ENCODE measurements around the gene HRCT1.
"Not testable (repeated sequence)": the region's sequence is repeated elsewhere in the genome, so short reads cannot be mapped to it uniquely, and the experiment has no call there.

HRCT1 gene

DNA sequence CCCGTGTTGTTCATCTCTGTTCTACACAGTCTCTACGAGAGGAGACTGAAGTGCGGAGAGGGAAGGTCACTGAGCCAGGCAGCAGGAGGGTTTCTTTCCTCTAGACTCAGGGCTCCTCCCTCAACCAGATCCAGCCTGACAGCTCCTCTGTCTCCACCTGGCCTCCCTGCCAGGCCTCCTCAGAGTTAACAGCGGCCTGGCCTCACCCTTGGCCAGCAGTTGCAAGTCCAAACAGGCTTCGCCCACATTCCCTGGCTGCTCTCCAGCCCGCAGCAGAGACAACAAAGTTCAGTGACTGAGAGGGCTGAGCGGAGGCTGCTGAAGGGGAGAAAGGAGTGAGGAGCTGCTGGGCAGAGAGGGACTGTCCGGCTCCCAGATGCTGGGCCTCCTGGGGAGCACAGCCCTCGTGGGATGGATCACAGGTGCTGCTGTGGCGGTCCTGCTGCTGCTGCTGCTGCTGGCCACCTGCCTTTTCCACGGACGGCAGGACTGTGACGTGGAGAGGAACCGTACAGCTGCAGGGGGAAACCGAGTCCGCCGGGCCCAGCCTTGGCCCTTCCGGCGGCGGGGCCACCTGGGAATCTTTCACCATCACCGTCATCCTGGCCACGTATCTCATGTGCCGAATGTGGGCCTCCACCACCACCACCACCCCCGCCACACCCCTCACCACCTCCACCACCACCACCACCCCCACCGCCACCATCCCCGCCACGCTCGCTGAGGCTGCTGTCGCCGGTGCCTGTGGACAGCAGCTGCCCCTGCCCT lies at the start of gene HRCT1:
Gene HRCT1 (plus strand): TSS at position 291 of the 768 bp plus-strand sequence. CDS start 86 bp downstream, at position 377.
- DNase-seq (ENCODE audit: low spot score) = no peak

DNA sequence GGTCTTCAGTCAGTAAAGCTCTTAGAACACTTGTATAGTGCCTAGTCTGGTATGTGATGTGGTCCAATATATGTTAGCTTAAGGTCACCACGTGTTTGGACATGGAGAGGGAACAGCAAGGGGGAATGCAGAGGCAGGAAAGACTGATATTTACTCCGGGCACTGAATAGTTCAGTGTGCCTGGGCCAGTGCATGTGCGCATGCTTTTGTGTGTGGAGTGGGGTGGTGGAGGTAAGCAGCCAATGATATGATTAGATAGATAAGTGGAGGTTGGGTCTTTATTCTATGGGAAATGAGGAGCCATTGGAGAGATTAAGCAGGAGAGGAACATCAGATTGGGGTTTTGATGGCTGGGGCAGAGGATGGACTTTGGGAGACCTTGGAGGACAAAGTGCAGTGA lies 49.8 kb upstream of the HRCT1 start:
- DNase-seq (ENCODE audit: low spot score) = no peak

DNA sequence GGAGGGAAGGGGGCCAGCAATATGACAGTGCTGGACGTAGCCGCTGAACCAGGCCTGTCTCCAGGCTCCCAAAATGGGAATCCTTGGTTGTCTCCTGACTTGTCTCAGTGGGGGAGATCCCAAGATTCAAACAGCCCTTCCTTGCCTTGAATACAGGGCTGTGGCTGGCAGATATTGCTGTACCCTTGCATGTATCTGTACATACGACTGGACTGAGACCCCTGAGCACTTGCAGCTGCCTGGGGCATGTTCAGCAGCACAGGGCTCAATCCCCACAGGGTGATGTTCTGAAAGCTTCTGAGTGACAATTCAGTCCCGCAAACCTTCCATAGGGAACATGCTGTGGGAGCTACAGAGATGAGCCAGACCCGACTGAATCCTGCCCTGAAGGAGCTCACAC lies 49.1 kb upstream of the HRCT1 start:
- DNase-seq (ENCODE audit: low spot score) = no peak

DNA sequence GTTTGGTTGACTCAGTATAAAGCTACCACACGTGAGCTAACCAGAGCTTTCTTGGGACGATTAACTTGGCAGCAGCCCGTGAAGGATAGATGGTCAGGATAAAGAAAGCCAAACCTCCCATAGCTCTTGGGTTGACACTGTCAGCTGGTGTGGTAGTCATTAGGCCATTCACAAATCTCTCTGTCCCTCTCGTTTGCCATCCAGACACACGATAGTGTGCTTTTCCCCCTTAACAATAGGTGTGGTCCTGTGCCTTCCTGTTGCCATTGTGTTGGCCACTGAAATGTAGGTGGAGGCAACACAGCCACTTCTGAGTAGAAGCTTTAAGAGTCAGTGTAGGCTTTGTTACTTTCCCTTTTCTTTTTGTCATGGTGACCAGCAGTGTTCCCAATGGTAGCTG lies 47.5 kb upstream of the HRCT1 start:
- DNase-seq (ENCODE audit: low spot score) = no peak

DNA sequence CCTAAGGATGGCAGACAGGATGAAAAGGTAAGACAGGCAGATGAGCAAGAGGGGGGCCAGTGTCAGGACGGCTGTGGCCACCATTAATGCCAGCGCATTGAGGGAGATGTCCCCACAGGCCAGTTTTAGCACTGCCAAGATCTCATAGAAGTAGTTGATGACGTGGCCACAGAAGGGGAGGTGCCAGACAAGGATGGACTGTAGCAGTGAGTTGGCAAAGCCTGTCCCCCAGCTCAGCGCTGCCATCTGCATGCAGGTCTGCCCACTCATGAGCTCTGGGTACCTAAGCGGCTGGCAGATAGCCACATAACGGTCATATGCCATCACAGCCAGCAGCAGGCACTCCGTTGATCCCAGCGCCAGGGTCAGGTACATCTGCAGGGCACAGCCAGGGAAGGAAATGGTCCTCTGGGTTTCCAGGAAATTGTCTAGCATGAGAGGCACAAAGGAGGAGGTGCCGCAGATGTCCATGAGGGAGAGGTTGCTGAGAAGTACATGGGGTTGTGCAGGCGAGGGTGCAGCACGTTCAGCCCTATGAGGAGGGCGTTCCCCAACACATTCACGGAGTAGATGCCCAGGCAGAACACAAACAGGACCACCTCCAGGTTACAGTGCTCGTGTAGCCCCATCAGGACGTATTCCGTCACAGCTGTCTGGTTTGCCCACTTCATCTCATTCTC lies 46.6 kb upstream of the HRCT1 start:
- DNase-seq (ENCODE audit: low spot score) = no peak

DNA sequence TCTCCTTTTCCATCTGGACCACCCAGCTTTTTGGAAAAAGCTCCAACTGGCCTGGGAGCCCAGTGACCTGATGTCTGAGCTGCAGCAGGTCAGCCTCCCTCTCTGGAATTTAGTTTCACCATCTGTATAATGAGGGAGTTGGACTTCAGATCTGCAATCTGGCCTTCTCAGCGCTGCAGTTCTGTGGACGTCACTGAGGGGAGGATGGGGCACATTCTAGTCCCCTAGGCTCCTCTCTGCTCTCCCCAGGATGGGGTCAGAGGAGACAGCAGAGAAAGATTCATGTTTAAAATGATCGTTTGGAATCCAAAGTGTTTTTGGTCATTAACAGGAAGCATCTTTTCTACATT lies 46.0 kb upstream of the HRCT1 start:
- DNase-seq (ENCODE audit: low spot score) = no peak

DNA sequence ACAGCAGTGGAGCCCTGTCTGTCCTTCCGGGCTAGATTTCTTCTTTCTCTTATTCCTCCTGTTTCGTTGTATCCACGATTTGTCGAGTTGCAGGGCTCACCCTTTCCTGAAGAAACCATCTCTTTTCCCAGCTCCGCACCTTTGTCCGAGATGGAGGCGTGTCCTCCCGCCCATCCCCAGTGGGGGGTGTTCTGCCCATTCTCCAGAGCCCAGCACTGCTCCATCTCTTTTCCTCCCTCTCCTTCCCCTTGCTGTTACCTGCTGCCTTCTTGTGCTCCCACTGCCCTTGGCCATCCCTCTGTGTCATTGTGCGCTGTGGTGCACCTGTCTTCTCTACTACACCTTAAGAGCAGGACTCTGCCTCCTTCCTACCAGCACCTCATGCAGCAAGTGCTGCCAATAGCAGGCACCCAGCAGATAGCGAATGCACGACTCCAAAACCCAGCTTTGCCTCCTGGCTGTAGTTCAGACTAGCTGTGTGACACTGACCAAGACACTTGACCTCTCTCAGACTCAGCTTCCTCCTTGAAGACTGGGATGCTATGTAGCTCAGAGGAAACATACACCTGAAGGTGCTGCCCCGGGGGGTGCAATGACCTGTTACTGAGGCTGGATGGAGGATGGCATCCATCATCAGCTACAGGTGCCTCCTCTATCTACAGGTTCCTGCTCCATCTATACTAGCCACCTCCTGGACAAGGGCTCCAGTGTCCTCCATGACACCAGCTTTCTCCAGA lies 44.7 kb upstream of the HRCT1 start:
- DNase-seq (ENCODE audit: low spot score) = no peak

DNA sequence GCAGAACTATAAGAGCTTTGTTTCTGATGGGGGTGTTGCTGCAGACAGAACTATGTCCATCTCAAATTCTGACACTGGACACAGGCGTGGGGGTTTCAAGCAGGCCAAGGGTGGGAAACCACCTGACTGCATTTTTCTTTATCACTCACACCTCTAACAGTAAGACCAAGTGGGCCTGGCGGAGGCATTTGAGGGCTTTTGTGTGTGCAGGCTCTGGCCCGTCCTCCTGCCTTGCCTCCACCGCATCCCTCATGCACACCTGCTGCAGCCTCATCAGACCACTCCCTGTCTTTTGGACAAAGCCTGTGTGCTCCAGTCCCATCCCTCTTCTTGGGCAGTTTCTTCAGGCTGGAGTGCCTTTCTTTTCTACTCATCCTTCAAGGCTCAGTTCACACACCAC lies 43.7 kb upstream of the HRCT1 start:
- DNase-seq (ENCODE audit: low spot score) = no peak

DNA sequence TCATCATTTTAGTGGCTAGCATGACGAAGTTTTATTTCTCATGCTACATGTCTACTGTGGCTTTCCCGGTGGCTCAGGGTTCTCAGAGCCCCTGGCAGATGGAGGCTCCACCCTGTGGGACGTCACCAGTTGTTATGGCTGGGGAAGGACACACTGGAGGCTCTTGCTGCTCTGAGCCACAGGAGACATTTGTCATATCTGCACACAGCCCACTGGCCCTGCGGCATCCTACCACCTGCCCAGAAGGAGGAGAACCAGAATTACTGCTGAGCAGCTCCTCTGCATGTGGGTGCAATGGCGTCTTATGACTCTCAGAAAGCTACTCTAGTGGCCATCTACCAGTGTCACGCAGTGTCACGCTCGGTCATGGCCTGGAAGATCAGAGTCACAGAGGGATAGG lies 42.4 kb upstream of the HRCT1 start:
- DNase-seq (ENCODE audit: low spot score) = no peak

DNA sequence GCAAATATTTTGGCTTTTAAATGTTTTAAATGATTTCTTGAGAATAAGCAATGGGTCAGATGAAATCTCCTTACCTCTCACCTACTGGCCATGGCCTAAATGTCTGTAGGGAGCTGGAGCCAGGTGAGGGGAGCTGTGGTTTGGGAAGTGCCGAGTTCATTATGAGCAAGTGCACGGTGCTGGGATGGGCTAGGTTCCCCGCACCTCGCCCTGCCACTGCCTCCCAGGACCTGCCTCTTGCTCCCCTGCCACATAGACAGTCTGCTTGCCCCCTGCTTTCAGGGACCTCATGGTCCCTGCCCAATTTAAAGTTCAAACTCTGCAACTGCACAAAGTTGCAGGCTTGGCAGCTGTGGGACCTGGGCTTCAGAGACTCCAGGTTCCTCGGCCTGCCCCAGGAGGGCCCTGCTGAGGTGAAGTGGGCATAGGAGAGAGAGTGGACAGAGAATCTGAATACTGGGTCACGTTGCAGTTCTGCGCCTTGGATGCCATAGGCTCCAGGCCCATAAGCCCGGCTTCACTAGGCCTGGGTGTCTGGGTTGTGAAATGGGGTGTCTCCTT lies 41.2 kb upstream of the HRCT1 start:
- DNase-seq (ENCODE audit: low spot score) = no peak

DNA sequence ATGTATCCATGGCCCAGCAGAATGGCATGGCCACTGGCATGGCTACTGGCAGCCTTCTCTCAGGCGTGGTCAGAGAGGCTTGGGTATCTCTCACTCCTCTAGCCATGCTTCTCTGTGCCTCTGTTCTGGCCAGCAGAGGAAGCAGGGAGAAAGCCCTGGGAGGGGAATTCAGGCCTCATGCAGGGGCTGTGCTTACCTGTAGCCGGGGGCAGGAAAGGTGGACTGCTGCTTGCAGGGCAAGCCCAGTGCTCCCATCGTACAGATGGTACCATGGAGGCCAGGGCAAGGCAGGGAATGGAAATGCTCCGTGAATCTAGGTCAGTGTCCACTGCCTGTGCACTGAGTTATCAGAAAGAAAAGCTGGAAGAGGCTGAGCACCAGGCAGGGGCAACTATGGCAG lies 38.5 kb upstream of the HRCT1 start:
- DNase-seq (ENCODE audit: low spot score) = no peak

DNA sequence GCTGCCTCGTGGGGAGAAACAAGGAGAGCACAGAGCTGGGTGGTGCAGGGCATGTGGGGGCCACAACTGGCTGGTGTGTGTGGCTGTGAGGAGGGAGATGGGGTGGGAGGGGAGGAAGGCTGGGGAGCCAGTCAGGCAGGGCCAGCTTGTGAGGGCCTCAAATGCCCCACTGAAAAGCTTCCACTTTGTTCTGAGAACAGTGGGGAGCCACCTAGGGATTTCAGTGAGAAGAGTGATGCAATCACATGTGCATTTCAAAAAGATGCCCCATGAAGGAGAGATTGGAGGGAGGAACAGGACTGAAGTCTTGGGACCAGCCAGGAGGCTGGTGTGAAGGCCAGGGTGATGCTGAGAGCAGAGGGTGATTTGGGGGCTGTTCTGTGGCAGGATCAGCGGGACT lies 37.1 kb upstream of the HRCT1 start:
- no peak for DNase-seq (ENCODE audit: low spot score)

DNA sequence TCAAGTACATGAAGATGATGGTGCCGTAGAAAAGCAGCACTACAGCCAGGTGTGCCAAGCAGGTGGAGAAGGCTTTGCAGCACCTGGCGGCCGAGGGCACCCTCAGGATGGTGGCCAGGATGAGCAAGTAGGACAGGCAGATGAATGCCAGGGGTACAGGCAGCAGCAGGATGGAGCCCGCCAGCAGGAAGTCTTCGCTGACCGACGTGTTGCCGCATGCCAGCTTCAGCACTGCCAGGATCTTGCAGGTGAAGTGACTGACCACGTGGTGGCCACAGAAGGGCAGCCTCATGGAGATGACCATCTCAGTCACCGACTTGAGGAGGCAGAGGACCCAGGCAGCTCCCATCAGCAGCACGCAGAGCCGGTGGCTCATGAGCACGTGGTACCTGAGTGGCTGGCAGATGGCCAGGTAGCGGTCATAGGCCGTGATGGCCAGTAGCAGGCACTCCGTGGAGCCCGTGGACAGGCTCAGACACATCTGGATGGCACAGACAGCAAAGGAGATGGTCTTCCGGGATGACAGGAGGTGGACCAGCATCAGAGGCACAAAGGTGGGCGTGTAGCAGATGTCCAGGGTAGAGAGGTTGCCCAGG lies 36.3 kb upstream of the HRCT1 start:
- DNase-seq (ENCODE audit: low spot score) = no peak

DNA sequence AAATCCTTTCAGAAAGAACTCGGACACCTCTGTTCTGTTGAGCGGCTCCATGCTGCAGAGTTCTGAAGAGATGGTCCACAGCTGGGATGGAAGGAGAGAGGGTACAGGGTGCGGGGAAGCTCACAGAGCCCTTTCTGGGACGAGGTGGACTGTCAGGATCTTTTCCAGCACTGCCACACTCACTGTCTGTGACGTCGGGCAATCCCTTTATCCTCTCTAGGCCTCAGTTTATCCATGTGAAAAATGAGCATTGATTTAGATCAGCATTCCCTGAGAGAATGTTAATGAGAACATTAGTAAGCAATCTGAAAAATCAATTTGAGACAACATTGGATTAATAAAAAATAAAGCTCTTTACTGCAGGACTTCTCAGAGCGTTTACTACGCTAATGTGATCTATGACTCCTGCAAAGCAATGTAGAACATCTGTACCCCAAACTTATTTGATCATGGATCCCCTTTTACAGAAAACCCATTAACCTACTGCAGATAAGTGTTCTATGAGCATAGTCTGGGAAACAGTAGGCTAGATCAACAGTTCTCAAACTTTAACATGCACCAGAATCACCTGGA lies 35.6 kb upstream of the HRCT1 start, which contains the start of gene OR13J1:
Gene OR13J1 (minus strand): TSS at position 51 of the 573 bp plus-strand sequence. CDS start 0 bp downstream, at position 51.
- no peak for DNase-seq (ENCODE audit: low spot score)

DNA sequence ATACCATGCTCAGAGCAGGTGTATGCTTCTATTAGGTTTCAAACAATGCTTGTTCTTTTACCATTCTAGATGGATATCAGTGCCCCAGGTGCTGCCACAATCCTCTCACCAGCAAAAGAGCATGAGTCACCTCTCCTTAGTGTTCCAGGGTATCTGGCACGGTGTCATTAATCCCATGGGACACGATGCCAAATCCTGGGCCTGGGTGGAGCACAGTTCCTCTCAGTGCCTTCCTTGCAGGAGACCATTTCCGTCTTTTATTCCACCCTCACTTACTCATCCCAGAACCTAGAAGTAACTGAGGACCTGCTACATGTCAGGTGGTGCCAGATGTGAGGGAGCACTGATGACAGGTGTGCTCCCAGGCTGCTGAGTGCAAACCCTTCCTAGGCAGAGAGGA lies 34.5 kb upstream of the HRCT1 start:
- DNase-seq (ENCODE audit: low spot score) = no peak

DNA sequence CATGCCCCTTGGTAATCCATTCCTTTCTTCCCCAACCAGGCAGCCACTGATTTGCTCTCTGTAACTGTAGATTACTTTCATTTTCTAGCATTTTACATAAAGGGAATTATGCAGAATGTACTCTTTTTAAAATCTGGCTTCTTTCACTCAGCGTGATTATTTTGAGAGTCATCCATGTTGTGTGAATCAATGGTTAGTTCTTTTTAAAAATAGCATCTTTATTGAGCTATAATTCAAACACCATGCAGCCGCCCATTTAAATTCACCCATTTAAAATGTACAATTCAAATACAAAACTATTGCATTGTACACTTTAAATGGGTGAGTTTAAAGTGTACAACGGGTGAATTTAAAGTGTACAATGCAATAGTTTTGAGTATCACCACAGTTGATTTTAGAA lies 33.5 kb upstream of the HRCT1 start:
- no peak for DNase-seq (ENCODE audit: low spot score)

DNA sequence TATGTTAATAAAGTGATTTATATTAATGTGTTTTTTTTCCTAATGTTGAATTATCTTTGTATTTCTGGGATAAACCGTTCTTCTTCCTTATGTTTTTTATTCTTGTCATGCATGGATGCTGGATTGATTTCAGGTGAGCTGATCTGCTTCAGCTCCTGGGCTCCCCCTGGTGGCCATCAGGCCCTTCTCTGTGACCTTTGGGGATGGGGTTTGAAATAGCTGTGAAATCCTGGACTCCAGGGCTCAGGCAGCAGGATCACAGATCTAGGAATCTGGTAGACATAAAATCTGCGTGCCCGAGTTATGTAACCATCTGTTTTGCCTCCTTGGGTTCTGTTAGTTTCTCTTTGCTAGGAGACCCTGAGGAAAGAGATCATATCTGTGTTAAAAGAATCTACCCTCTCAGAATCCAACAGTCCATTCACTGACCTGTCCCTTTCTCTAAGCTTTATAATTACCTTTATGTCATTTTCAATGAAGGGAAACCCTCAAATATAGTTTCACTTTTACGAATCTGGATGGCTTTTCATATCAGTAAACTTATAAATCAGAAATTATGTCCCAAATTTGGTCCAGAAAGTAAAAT lies 23.6 kb upstream of the HRCT1 start:
- DNase-seq (ENCODE audit: low spot score) = peak; percentile 45

DNA sequence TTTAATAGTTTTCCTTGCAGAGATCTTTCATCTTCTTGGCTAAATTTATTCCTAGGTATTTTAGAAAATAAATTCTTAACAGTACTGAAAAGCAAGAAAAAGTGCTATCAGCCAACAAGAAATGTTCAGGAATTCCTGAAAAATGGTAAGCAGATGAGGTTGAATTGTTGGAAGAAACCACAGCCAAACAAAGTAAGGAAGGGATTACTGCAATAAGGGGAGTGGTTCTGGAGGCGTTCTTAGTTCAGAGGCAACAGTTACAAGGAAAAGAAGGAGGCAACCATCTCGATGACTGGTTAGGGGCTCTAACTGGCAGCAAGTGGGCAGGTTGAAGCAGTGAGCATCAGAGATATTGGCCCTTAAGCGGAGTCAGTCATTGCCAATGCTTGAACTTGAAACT lies 23.0 kb upstream of the HRCT1 start:
- DNase-seq (ENCODE audit: low spot score) = no peak

DNA sequence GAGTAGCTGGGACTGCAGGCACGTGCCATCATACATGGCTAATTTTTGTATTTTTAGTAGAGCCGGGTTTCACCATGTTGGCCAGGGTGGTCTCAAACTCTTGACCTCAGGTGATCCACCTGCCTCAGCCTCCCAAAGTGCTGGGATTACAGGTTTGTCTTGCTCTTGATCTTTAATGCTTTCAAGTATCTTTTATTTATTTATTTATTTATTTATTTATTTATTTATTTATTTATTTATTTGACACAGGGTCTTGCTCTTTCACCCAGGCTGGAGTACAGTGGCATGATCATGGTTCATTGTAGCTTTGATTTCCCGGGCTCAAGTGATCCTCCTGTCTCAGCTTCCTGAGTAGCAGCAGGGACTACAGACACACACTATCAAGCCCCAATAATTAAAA lies 21.1 kb upstream of the HRCT1 start:
- not testable (repeated sequence) for DNase-seq (ENCODE audit: low spot score)

DNA sequence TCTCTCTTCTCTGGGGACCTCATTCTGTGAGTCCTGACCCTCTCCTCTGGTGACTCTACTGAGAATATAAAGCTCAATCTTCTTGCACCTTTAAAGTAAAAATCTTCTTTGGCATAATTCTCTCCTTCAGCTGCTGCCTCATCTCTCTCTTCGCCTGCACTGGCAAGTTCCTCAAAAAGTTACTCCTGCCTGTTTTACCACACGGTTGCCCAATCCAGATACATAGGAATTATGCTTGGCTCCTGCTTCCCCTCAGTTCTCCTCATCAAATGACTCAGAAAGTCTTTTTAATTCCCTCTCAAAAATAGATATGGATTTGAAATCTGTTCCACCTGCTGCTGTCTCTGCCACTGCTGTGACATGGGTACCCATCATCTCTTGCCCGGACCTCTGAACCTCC lies 14.4 kb upstream of the HRCT1 start:
- DNase-seq (ENCODE audit: low spot score) = no peak

DNA sequence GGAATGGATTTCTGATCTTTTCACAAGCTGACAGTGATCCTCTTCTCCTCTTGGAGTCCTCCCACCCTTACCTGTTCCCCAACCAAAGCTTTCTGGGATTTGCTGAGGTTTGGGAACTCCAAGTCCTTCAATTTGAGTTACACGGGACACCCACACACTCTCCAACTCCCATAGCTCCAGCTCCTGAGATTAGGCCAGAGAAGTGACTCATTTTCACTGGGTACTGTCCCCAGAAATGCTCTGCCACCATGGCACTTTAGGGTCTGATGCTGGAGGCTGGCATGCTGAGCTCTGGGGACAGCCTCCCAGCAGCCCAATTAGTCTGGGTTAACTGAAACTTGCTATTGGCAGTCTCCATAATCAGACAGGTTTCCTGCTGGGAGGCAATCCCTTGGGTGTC lies 14.0 kb upstream of the HRCT1 start:
- no peak for DNase-seq (ENCODE audit: low spot score)

DNA sequence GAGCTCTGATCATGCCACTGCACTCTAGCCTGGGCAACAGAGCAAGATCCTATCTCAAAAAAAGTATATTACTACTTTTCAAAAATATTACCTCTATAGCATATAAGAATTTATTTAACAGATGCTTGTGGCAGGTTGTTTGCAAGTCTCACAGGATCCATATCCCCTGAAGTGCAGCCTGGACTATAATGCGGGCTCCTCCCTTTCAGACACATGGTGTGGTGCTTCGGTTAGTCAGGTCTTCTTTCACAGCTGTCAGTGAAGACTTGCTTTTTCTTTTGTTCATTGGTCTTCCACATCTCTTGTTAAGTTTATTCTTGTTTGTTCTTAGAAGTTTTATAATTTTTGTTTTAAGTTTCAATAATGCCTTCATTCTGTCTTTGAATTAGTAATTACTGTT lies 9.4 kb upstream of the HRCT1 start:
- no peak for DNase-seq (ENCODE audit: low spot score)

All from kidney capillary endothelial cell (primary cell).